HCT116 (cell line): ENCODE results near the gene NHLRC4. TPM values are rescaled to one million over a fixed set of nuclear protein-coding genes. Genes with fewer than 3 reads are reported as not detected.

Source experiments
- ATAC-seq: fragments of 200-7000 bp; cut with Tn5 transposase; 2 replicates; pipeline ENCODE4 v1.9.1; 2020; ENCODE audit warnings: mild to moderate bottlenecking, moderate library complexity
- BruUV-seq: library from RNA; stranded (reverse); fragments of 400-500 nt; replicated peaks from 2 replicates; lab custom pipeline; 2021; lab: Mats Ljungman, UMichigan
- CTCF ChIA-PET: fragments of 300-600 bp; sonication (Branson Sonifier 250); formaldehyde crosslinking; loops from one replicate; lab custom pipeline; 2021; ENCODE audit warnings: antibody characterized with exemption; lab: Charles Lee
- POLR2A ChIA-PET: fragments of 300-600, 350-600 bp; sonication (Branson Sonifier 250); formaldehyde crosslinking; loops from one replicate; lab custom pipeline; 2021; ENCODE audit warnings: antibody characterized with exemption; lab: Charles Lee
- RAD21 ChIA-PET, 2 experiments: fragments of 300-600 bp; sonication (Branson Sonifier 250); formaldehyde crosslinking; loops; one replicate each; lab custom pipeline; 2023; ENCODE audit warnings: low total read pairs in 2 of 2; ENCODE audit not compliant: uncharacterized antibody in 2 of 2, unreplicated experiment in 2 of 2, low non-redundant PET in 1 of 2; lab: Charles Lee
- DNase-seq: peaks from one replicate; pipeline ENCODE4 v3.0.0-alpha.2; 2010; ENCODE audit warnings: low read depth, low spot score
- H2AFZ ChIP-seq: fragments of 200-600 bp; shearing (Covaris generic), sonication (generic); 2 replicates; pipeline ENCODE4 v1.6.1; 2017; ENCODE audit warnings: low read depth, mixed run types, mixed read lengths, antibody characterized with exemption, low read length; ENCODE audit not compliant: poor library complexity, severe bottlenecking
- H3K27ac ChIP-seq: 2 replicates; pipeline ENCODE4 v1.5.1; 2012; ENCODE audit warnings: low read depth, low read length
- H3K27me3 ChIP-seq: fragments of 200-600 bp; sonication (generic); 2 replicates; pipeline ENCODE4 v1.6.1; 2016; ENCODE audit warnings: mixed run types, low read length, mixed read lengths; ENCODE audit not compliant: insufficient read depth
- H3K36me3 ChIP-seq, 2 experiments: fragments of 200-500 bp in 1 of 2; fragments of 200-600 bp in 1 of 2; sonication (Bioruptor generic) in 1 of 2; sonication (generic) in 1 of 2; 2 replicates each; pipeline versions ENCODE4 v1.5.1 to v1.6.1; 2014 to 2016; ENCODE audit warnings: low read length in 2 of 2, inconsistent platforms in 1 of 2, mixed read lengths in 1 of 2, mixed run types in 1 of 2; ENCODE audit not compliant: insufficient read depth in 2 of 2, control insufficient read depth in 1 of 2
- H3K4me1 ChIP-seq, 2 experiments: fragments of 200-600 bp in 1 of 2; sonication (generic) in 1 of 2; 2 replicates each; pipeline versions ENCODE4 v1.5.1 to v1.6.1; 2012 to 2017; ENCODE audit warnings: low read length in 2 of 2, inconsistent platforms in 1 of 2, mild to moderate bottlenecking in 1 of 2, mixed read lengths in 1 of 2, mixed run types in 1 of 2, moderate library complexity in 1 of 2; ENCODE audit not compliant: insufficient read depth in 2 of 2, control insufficient read depth in 1 of 2
- H3K4me2 ChIP-seq: fragments of 200-600 bp; sonication (generic); 2 replicates; pipeline ENCODE4 v1.6.1; 2017; ENCODE audit warnings: mixed run types, low read length, mixed read lengths
- H3K4me3 ChIP-seq, 2 experiments: fragments of 200-600 bp in 1 of 2; sonication (generic) in 1 of 2; replicated peaks in 1 of 2; 2 replicates each; pipeline ENCODE4 v1.5.1; 2011 to 2016; ENCODE audit warnings: low read length in 2 of 2, control low read depth in 1 of 2, low read depth in 1 of 2, mild to moderate bottlenecking in 1 of 2, mixed read lengths in 1 of 2, mixed run types in 1 of 2
- H3K79me2 ChIP-seq: fragments of 200-600 bp; sonication (generic); 2 replicates; pipeline ENCODE4 v1.6.1; 2017; ENCODE audit warnings: mild to moderate bottlenecking, mixed run types, low read length, moderate library complexity, mixed read lengths; ENCODE audit not compliant: insufficient read depth
- H3K9ac ChIP-seq: fragments of 200-600 bp; sonication (generic); 2 replicates; pipeline ENCODE4 v1.6.1; 2016; ENCODE audit warnings: low read length, mixed read lengths
- H3K9me2 ChIP-seq: fragments of 200-600 bp; sonication (generic), shearing (Covaris generic); 2 replicates; pipeline ENCODE4 v1.6.1; 2017; ENCODE audit warnings: mixed run types, mild to moderate bottlenecking, moderate library complexity; ENCODE audit not compliant: insufficient read depth
- H3K9me3 ChIP-seq, 2 experiments: fragments of 200-500 bp in 1 of 2; fragments of 200-600 bp in 1 of 2; sonication (Bioruptor generic) in 1 of 2; sonication (generic) in 1 of 2; 2 replicates each; pipeline ENCODE4 v1.6.1; 2014 to 2017; ENCODE audit warnings: low read length in 2 of 2, mixed read lengths in 2 of 2, inconsistent platforms in 1 of 2, low read depth in 1 of 2, mild to moderate bottlenecking in 1 of 2, mixed run types in 1 of 2, moderate library complexity in 1 of 2; ENCODE audit not compliant: control insufficient read depth in 1 of 2, insufficient read depth in 1 of 2
- H4K20me1 ChIP-seq: fragments of 200-600 bp; sonication (generic), shearing (Covaris generic); 2 replicates; pipeline ENCODE4 v1.6.1; 2017; ENCODE audit warnings: mixed run types, mild to moderate bottlenecking, moderate library complexity; ENCODE audit not compliant: insufficient read depth
- CBX3 ChIP-seq: IDR thresholded peaks from 2 replicates; pipeline ENCODE4 v1.6.1; 2012; ENCODE audit warnings: low read depth
- EGR1 ChIP-seq: IDR thresholded peaks from 2 replicates; pipeline ENCODE4 v1.6.1; 2012; ENCODE audit warnings: low read depth
- ELF1 ChIP-seq: IDR thresholded peaks from 2 replicates; pipeline ENCODE4 v1.6.1; 2012; ENCODE audit warnings: low read depth, borderline replicate concordance
- EZH2 ChIP-seq: fragments of 200-600 bp; sonication (generic); IDR thresholded peaks from 2 replicates; pipeline ENCODE4 v1.6.1; 2017; ENCODE audit warnings: antibody characterized with exemption, mixed run types
- FOSL1 ChIP-seq: IDR thresholded peaks from 2 replicates; pipeline ENCODE4 v1.6.1; 2012; ENCODE audit warnings: low read depth
- JUND ChIP-seq: IDR thresholded peaks from 2 replicates; pipeline ENCODE4 v1.6.1; 2012
- RAD21 ChIP-seq: IDR thresholded peaks from 2 replicates; pipeline ENCODE4 v1.6.1; 2012; ENCODE audit warnings: low read depth, mild to moderate bottlenecking
- TCF7L2 ChIP-seq: IDR thresholded peaks from 2 replicates; pipeline ENCODE4 v1.7.0; 2011; ENCODE audit warnings: borderline replicate concordance, inconsistent platforms; ENCODE audit not compliant: insufficient read depth, insufficient read length; ENCODE audit errors: extremely low read depth
- YY1 ChIP-seq: IDR thresholded peaks from 2 replicates; pipeline ENCODE4 v1.6.1; 2011; ENCODE audit warnings: low read length, low read depth, moderate library complexity, mild to moderate bottlenecking; ENCODE audit not compliant: insufficient replicate concordance; ENCODE audit errors: extremely low read depth
- ZBTB33 ChIP-seq: IDR thresholded peaks from 2 replicates; pipeline ENCODE4 v1.6.1; 2011; ENCODE audit warnings: mild to moderate bottlenecking, low read length, moderate library complexity; ENCODE audit not compliant: insufficient replicate concordance; ENCODE audit errors: extremely low read depth
- intact Hi-C: fragments of 100-400 bp; cut with micrococcal nuclease; formaldehyde crosslinking; loops from 2 replicates; pipeline ENCODE4 v1.10.0; 2022
- total RNA-seq: library from RNA; stranded (reverse); gene quantifications from one replicate; pipeline ENCODE4 v1.2.1, GENCODE V29; 2021; ENCODE audit not compliant: unreplicated experiment
- TF ChIP-seq, protein P1 (sequence below): IDR thresholded peaks from 2 replicates; pipeline ENCODE4 v1.6.1; 2012

Gene NHLRC4
- total RNA-seq, 1 experiment from 2014 or later = 0.22 TPM

- Histone ChIP-seq H3K79me2 (no peaks in the 10 kb centered on the region), H4K20me1 (no peaks in the 10 kb centered on the region), H3K9ac (no peak overlapping the region), H3K4me3 (no peak overlapping the region), H3K27ac (no peak overlapping the region), H3K36me3 (no peaks in the 10 kb centered on the region), H3K9me2 (no peaks in the 10 kb centered on the region), H3K4me2 (no peak overlapping the region), H3K4me1 (no peaks in the 10 kb centered on the region), H2AFZ (no peak overlapping the region), H3K9me3 (no peaks in the 10 kb centered on the region), H3K27me3 (no peaks in the 10 kb centered on the region)
- intact Hi-C loops = no loop called here
- CTCF ChIA-PET = no interaction called here
- RAD21 ChIA-PET = no interaction called here
- no TSS peak for BruUV-seq
- DNase-seq (no peak), ATAC-seq (no peak)
- TF ChIP-seq EZH2 = no peak
- no peak for TF ChIP-seq TCF7L2
- TF ChIP-seq CBX3 = no peak
- no peak for TF ChIP-seq RAD21
- TF ChIP-seq YY1 = no peak
- TF ChIP-seq JUND = no peak
- no peak for TF ChIP-seq ELF1
- TF ChIP-seq FOSL1 = no peak
- TF ChIP-seq, protein P1, sequence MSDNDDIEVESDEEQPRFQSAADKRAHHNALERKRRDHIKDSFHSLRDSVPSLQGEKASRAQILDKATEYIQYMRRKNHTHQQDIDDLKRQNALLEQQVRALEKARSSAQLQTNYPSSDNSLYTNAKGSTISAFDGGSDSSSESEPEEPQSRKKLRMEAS = no peak
- TF ChIP-seq ZBTB33 = no peak
- no peak for TF ChIP-seq EGR1
- POLR2A ChIA-PET = no interaction called here
Observed at GRCh38 chr16:558298-559020, 8.3 kb upstream of the NHLRC4 start.
